Erythroblast (primary cell): Measurements from ENCODE around the gene GTPBP6.

ENCODE experiments used
- GATA1 ChIP-seq: IDR thresholded peaks from 2 replicates; pipeline ENCODE4 v1.6.1; 2011; ENCODE audit warnings: low read depth, mild to moderate bottlenecking, control low read depth, low read length, moderate library complexity
- POLR2A ChIP-seq: IDR thresholded peaks from 2 replicates; pipeline ENCODE4 v1.6.1; 2011; ENCODE audit warnings: mild to moderate bottlenecking, low read length

DNA sequence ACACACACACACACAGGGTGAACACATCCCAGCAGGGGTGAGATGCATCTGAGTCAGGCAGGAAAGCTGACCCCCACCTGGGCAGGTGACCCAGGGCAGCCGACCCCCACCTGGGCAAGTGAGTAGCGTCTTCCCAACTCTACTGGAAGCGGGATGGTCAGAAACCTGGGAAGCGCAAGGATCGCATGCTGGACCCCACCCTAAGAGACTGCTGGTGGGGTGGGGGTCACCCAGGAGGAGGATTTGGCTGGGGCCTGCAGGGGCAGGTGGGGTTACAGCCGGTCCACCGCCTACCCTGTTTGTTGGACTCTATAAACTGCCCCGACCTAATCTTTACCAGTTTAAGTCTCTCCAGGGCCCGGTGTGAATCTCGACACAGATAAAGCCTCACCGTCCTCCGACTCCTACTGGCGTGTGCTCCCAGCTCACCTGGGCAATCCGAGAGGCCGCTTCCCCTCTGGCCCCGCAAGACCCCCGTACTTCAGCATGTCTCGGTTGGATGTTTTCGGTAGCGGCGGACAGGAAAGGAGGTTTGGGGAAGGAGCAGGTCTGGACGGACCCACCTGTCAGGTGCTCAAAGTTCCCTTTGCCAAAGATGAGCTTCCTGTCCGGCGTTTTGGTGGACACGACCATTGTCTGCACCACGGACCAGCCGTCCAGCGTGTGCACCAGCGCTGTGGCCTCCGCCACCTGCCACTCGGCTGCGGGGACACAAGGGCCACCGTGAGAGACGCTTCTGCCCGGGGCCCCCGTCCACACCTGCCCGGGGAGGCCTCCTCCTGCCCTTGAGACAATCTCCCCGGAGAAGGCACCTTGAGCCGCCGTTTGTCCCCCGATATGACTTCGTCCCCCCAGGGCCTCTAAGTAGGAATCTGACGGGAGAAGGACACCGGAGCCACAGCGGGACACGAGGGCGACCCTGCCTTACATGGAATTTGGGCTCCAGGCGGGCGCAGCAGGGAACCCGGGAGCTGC, 2.0 kb downstream of the GTPBP6 start:
- TF ChIP-seq POLR2A, result no peak
- no peak for TF ChIP-seq GATA1
